IMR-90 (cell line): Measurements from ENCODE around the gene NLRP10. TPM values are rescaled to one million over a fixed set of nuclear protein-coding genes. Genes with fewer than 3 reads are reported as not detected.

Experiments
- ATAC-seq: fragments of 200-7000 bp; cut with Tn5 transposase; 2 replicates; pipeline ENCODE4 v1.9.1; 2020; ENCODE audit warnings: low read depth, mild to moderate bottlenecking, moderate library complexity
- BruUV-seq: library from RNA; stranded (reverse); fragments of 400-500 nt; replicated peaks from 2 replicates; lab custom pipeline; 2021; lab: Mats Ljungman, UMichigan
- CTCF ChIA-PET: fragments of 300-600 bp; formaldehyde crosslinking; extraction: SDS; loops from one replicate; lab custom pipeline; 2021; ENCODE audit warnings: antibody characterized with exemption; lab: Yijun Ruan, JAX
- POLR2A ChIA-PET: fragments of 300-600 bp; sonication (Branson Sonifier 250); formaldehyde crosslinking; loops from one replicate; lab custom pipeline; 2022; ENCODE audit warnings: antibody characterized with exemption; ENCODE audit not compliant: unreplicated experiment; lab: Charles Lee
- DNase-seq: peaks from one replicate; pipeline ENCODE4 v3.0.0; 2013
- H2AFZ ChIP-seq: replicated peaks from 2 replicates; pipeline ENCODE3; 2013; ENCODE audit warnings: low read length, mild to moderate bottlenecking; ENCODE audit not compliant: poor library complexity
- H2AK5ac ChIP-seq: 2 replicates; pipeline ENCODE4 v1.6.1; 2013; ENCODE audit warnings: low read depth, low read length, inconsistent platforms
- H2AK9ac ChIP-seq: replicated peaks from 2 replicates; pipeline ENCODE3; 2013; ENCODE audit warnings: mild to moderate bottlenecking, low read depth, low read length, moderate library complexity; ENCODE audit not compliant: poor library complexity
- H2BK120ac ChIP-seq: 2 replicates; pipeline ENCODE4 v1.6.1; 2013; ENCODE audit warnings: low read depth, low read length, inconsistent platforms
- H2BK15ac ChIP-seq: 3 replicates; pipeline ENCODE4 v1.6.1; 2013; ENCODE audit warnings: low read depth, low read length, inconsistent platforms
- H2BK20ac ChIP-seq: 2 replicates; pipeline ENCODE4 v1.6.1; 2013; ENCODE audit warnings: low read depth, mild to moderate bottlenecking, inconsistent platforms, low read length, moderate library complexity
- H2BK5ac ChIP-seq: 2 replicates; pipeline ENCODE4 v1.6.1; 2013; ENCODE audit warnings: mild to moderate bottlenecking, low read depth, low read length, inconsistent platforms; ENCODE audit not compliant: poor library complexity, severe bottlenecking
- H3K14ac ChIP-seq: replicated peaks from 2 replicates; pipeline ENCODE4 v1.6.1; 2013; ENCODE audit warnings: low read depth, low read length, inconsistent platforms
- H3K18ac ChIP-seq: 2 replicates; pipeline ENCODE4 v1.6.1; 2013; ENCODE audit warnings: low read depth, low read length, control low read depth
- H3K23ac ChIP-seq: 2 replicates; pipeline ENCODE4 v1.6.1; 2013; ENCODE audit warnings: low read depth, low read length, inconsistent platforms
- H3K27ac ChIP-seq: 2 replicates; pipeline ENCODE4 v1.5.1; 2013; ENCODE audit warnings: mild to moderate bottlenecking, control low read depth, low read length; ENCODE audit not compliant: insufficient read depth
- H3K27me3 ChIP-seq: 2 replicates; pipeline ENCODE4 v1.6.1; 2013; ENCODE audit warnings: low read length; ENCODE audit not compliant: control insufficient read depth, insufficient read depth
- H3K36me3 ChIP-seq: 2 replicates; pipeline ENCODE4 v1.6.1; 2013; ENCODE audit warnings: low read length, mixed read lengths; ENCODE audit not compliant: control insufficient read depth, insufficient read depth
- H3K4ac ChIP-seq: 2 replicates; pipeline ENCODE4 v1.6.1; 2013; ENCODE audit warnings: low read depth, low read length, inconsistent platforms
- H3K4me1 ChIP-seq: 2 replicates; pipeline ENCODE4 v1.6.1; 2013; ENCODE audit warnings: low read length, mixed read lengths; ENCODE audit not compliant: control insufficient read depth, insufficient read depth
- H3K4me2 ChIP-seq: 2 replicates; pipeline ENCODE4 v1.6.1; 2013; ENCODE audit warnings: low read depth, mild to moderate bottlenecking, control low read depth, low read length, moderate library complexity
- H3K4me3 ChIP-seq: 2 replicates; pipeline ENCODE4 v1.5.1; 2013; ENCODE audit warnings: low read depth, mild to moderate bottlenecking, control low read depth, low read length, moderate library complexity; ENCODE audit not compliant: insufficient read depth
- H3K56ac ChIP-seq: 2 replicates; pipeline ENCODE4 v1.6.1; 2013; ENCODE audit warnings: low read length, inconsistent platforms; ENCODE audit not compliant: insufficient read depth; ENCODE audit errors: extremely low read depth
- H3K79me1 ChIP-seq, 2 experiments: 2 replicates each; pipeline ENCODE4 v1.6.1; 2013; ENCODE audit warnings: low read length in 2 of 2, inconsistent platforms in 1 of 2, low read depth in 1 of 2
- H3K9ac ChIP-seq: 2 replicates; pipeline ENCODE4 v1.6.1; 2013; ENCODE audit warnings: low read depth, low read length, control low read depth
- H3K9me1 ChIP-seq: 2 replicates; pipeline ENCODE4 v1.6.1; 2013; ENCODE audit warnings: low read length, inconsistent platforms; ENCODE audit not compliant: insufficient read depth
- H3K9me3 ChIP-seq: 2 replicates; pipeline ENCODE4 v1.6.1; 2013; ENCODE audit warnings: low read length; ENCODE audit not compliant: control insufficient read depth, insufficient read depth
- H4K20me1 ChIP-seq: 2 replicates; pipeline ENCODE4 v1.6.1; 2013; ENCODE audit warnings: low read length, inconsistent platforms; ENCODE audit not compliant: insufficient read depth
- H4K5ac ChIP-seq: 2 replicates; pipeline ENCODE4 v1.6.1; 2013; ENCODE audit warnings: mild to moderate bottlenecking, low read depth, low read length, control low read depth
- H4K8ac ChIP-seq, 2 experiments: 2 replicates each; pipeline ENCODE4 v1.6.1; 2013; ENCODE audit warnings: low read depth in 2 of 2, low read length in 2 of 2, control low read depth in 1 of 2, inconsistent platforms in 1 of 2
- H4K91ac ChIP-seq: 2 replicates; pipeline ENCODE4 v1.6.1; 2013; ENCODE audit warnings: low read depth, low read length, inconsistent platforms; ENCODE audit not compliant: insufficient read depth
- BHLHE40 ChIP-seq: fragments of 150-350 bp; IDR thresholded peaks from 2 replicates; pipeline ENCODE4 v1.6.1; 2016; ENCODE audit warnings: mild to moderate bottlenecking, low read depth, low read length
- CEBPB ChIP-seq: IDR thresholded peaks from 2 replicates; pipeline ENCODE4 v1.6.1; 2012; ENCODE audit warnings: low read depth, low read length, improper control_type of control experiment
- CHD1 ChIP-seq: IDR thresholded peaks from 2 replicates; pipeline ENCODE4 v1.6.1; 2012; ENCODE audit warnings: low read depth, low read length, improper control_type of control experiment
- FOS ChIP-seq: fragments of 150-350 bp; IDR thresholded peaks from 2 replicates; pipeline ENCODE4 v1.6.1; 2016; ENCODE audit warnings: low read depth, low read length
- MAFK ChIP-seq: IDR thresholded peaks from 2 replicates; pipeline ENCODE4 v1.6.1; 2012; ENCODE audit warnings: low read depth, low read length, improper control_type of control experiment
- MAZ ChIP-seq: IDR thresholded peaks from 2 replicates; pipeline ENCODE4 v1.6.1; 2012; ENCODE audit warnings: low read depth, mild to moderate bottlenecking, low read length, improper control_type of control experiment, moderate library complexity, borderline replicate concordance
- MXI1 ChIP-seq: IDR thresholded peaks from 2 replicates; pipeline ENCODE4 v1.6.1; 2012; ENCODE audit warnings: low read depth, mild to moderate bottlenecking, low read length, moderate library complexity, borderline replicate concordance
- NFE2L2 ChIP-seq: fragments of 150-350 bp; IDR thresholded peaks from 2 replicates; pipeline ENCODE4 v1.6.1; 2016; ENCODE audit warnings: low read depth, mild to moderate bottlenecking, low read length
- POLR2A ChIP-seq: IDR thresholded peaks from 2 replicates; pipeline ENCODE4 v1.6.1; 2012; ENCODE audit warnings: mild to moderate bottlenecking, low read depth, low read length
- RAD21 ChIP-seq: IDR thresholded peaks from 2 replicates; pipeline ENCODE4 v1.6.1; 2012; ENCODE audit warnings: low read length, improper control_type of control experiment
- RCOR1 ChIP-seq: IDR thresholded peaks from 2 replicates; pipeline ENCODE4 v1.6.1; 2012; ENCODE audit warnings: mild to moderate bottlenecking, low read length, improper control_type of control experiment; ENCODE audit not compliant: insufficient replicate concordance
- RFX5 ChIP-seq: IDR thresholded peaks from 2 replicates; pipeline ENCODE4 v1.8.0; 2012; ENCODE audit warnings: low read depth, mild to moderate bottlenecking, low read length, moderate library complexity
- SMC3 ChIP-seq: fragments of 150-350 bp; IDR thresholded peaks from 2 replicates; pipeline ENCODE4 v1.6.1; 2016; ENCODE audit warnings: low read depth, mild to moderate bottlenecking, antibody characterized with exemption, low read length, moderate library complexity
- USF2 ChIP-seq: fragments of 150-350 bp; IDR thresholded peaks from 2 replicates; pipeline ENCODE4 v1.6.1; 2017; ENCODE audit warnings: mild to moderate bottlenecking, antibody characterized with exemption, low read length, low read depth
- dilution Hi-C: fragments of 300-500 bp; cut with HindIII; formaldehyde crosslinking; loops from one replicate; pipeline ENCODE4 v1.14.3; 2018; ENCODE audit warnings: low sequenced_read_pairs; ENCODE audit not compliant: unreplicated experiment
- in situ Hi-C: fragments of 300-500 bp; cut with MboI; formaldehyde crosslinking; loops from 3 replicates; pipeline ENCODE4 v1.14.3; 2019; ENCODE audit warnings: low sequenced_read_pairs, inconsistent platforms, mixed read lengths
- intact Hi-C: fragments of 100-400 bp; cut with micrococcal nuclease; formaldehyde crosslinking; loops from 2 replicates; pipeline ENCODE4 v1.10.0; 2022
- polyA plus RNA-seq, 3 experiments: library from polyadenylated mRNA; depleted of rRNA; stranded (reverse); fragments of >200 nt; gene quantifications; 2 replicates each; pipeline ENCODE4 v1.2.3, GENCODE V29; 2012; ENCODE audit warnings: low replicate concordance in 1 of 3
- total RNA-seq: library from RNA; depleted of rRNA; stranded (reverse); fragments of >200 nt; gene quantifications from 2 replicates; pipeline ENCODE4 v1.2.3, GENCODE V29; 2012
- TF ChIP-seq, protein P1 (sequence below): conservative IDR thresholded peaks from 2 replicates; pipeline ENCODE4 v1.5.1; 2012; ENCODE audit warnings: mild to moderate bottlenecking, low read depth, low read length, improper control_type of control experiment
- TF ChIP-seq, protein P2 (sequence below): fragments of 150-350 bp; IDR thresholded peaks from 2 replicates; pipeline ENCODE4 v1.6.1; 2016; ENCODE audit warnings: low read depth, mild to moderate bottlenecking, low read length, moderate library complexity, borderline replicate concordance

The NLRP10 gene
- total and polyA plus RNA-seq, 2 of the 4 experiments (the other 2 are of a cell fraction): 6.5 to 36.7 TPM

DNA sequence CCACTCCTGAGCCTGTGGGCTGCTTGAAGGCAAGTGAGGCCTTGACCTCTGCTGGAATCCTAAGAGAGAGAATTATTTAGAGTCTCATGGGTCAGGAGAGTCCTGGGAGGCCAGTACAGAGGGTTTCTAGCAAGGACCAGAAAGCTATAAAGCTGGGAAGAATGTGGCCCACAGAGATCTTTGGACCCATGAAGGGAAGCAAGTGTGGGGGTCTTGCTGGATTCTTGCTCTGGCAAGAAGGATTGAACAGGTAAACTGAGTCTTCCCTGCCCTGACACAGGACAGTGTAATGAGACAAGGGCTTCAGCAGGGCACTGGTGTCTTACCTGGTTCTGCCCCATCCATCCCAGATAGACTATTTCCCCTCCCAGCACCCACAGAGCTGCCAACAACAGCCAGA is 40.3 kb upstream of the NLRP10 start:
- Histone ChIP-seq H2AK5ac (no peak overlapping the region), H3K9me3 (no peaks in the 10 kb centered on the region), H3K14ac (no peak overlapping the region), H2BK5ac (no peak overlapping the region), H3K4ac (no peak overlapping the region), H3K23ac (no peak overlapping the region), H3K9me1 (no peaks in the 10 kb centered on the region), H2AK9ac (no peak overlapping the region), H4K91ac (no peak overlapping the region), H3K4me2 (no peak overlapping the region), H3K27me3 (no peaks in the 10 kb centered on the region), H3K36me3 (no peaks in the 10 kb centered on the region), H2BK120ac (no peak overlapping the region), H2BK20ac (no peak overlapping the region), H3K18ac (no peak overlapping the region), H4K8ac (no peak overlapping the region), H2BK15ac (no peak overlapping the region), H3K4me1 (no peaks in the 10 kb centered on the region), H3K79me1 (no peaks in the 10 kb centered on the region), H3K27ac (no peak overlapping the region), H3K9ac (no peak overlapping the region), H4K5ac (no peak overlapping the region), H4K20me1 (no peaks in the 10 kb centered on the region), H3K4me3 (no peak overlapping the region), H3K56ac (no peak overlapping the region), H2AFZ (no peak overlapping the region)
- intact Hi-C loops (no loop called here), in situ Hi-C loops (loop anchor here (5.0 kb wide), 1 partner anchor 92 kb away; no protein-coding TSS in a partner anchor), dilution Hi-C loops (no loop called here)
- ATAC-seq: no peak
- no peak for TF ChIP-seq POLR2A
- TF ChIP-seq CEBPB: no peak
- TF ChIP-seq RAD21: no peak
- no peak for TF ChIP-seq SMC3
- TF ChIP-seq BHLHE40: no peak
- no peak for TF ChIP-seq MAFK
- TF ChIP-seq NFE2L2: no peak
- no peak for TF ChIP-seq MXI1
- TF ChIP-seq, protein P1, sequence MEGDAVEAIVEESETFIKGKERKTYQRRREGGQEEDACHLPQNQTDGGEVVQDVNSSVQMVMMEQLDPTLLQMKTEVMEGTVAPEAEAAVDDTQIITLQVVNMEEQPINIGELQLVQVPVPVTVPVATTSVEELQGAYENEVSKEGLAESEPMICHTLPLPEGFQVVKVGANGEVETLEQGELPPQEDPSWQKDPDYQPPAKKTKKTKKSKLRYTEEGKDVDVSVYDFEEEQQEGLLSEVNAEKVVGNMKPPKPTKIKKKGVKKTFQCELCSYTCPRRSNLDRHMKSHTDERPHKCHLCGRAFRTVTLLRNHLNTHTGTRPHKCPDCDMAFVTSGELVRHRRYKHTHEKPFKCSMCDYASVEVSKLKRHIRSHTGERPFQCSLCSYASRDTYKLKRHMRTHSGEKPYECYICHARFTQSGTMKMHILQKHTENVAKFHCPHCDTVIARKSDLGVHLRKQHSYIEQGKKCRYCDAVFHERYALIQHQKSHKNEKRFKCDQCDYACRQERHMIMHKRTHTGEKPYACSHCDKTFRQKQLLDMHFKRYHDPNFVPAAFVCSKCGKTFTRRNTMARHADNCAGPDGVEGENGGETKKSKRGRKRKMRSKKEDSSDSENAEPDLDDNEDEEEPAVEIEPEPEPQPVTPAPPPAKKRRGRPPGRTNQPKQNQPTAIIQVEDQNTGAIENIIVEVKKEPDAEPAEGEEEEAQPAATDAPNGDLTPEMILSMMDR: no peak
- no peak for TF ChIP-seq FOS
- no peak for TF ChIP-seq USF2
- TF ChIP-seq, protein P2, sequence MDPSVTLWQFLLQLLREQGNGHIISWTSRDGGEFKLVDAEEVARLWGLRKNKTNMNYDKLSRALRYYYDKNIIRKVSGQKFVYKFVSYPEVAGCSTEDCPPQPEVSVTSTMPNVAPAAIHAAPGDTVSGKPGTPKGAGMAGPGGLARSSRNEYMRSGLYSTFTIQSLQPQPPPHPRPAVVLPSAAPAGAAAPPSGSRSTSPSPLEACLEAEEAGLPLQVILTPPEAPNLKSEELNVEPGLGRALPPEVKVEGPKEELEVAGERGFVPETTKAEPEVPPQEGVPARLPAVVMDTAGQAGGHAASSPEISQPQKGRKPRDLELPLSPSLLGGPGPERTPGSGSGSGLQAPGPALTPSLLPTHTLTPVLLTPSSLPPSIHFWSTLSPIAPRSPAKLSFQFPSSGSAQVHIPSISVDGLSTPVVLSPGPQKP: no peak
- no peak for TF ChIP-seq CHD1
- no peak for TF ChIP-seq RCOR1
- no peak for TF ChIP-seq MAZ
- TF ChIP-seq RFX5: no peak
- no TSS peak for BruUV-seq
- ChIA-PET CTCF (interaction anchor here (1.3 to 4.0 kb wide), 6 partner anchors 10 to 94 kb away, joined by 3 to 55 read pairs (median 10); partner anchors contain the start of gene EIF3F), POLR2A (no interaction called here)
- DNase-seq: no peak
